ENCODE data around the gene C10orf88. TPM values are rescaled to one million over a fixed set of nuclear protein-coding genes. Genes with fewer than 3 reads are reported as not detected.

The C10orf88 gene
- total and polyA plus RNA-seq, 2 of the 8 experiments (the other 6 are each of a cell fraction or from before 2014, with no cell fraction given): 3.2 to 11.0 TPM

DNA sequence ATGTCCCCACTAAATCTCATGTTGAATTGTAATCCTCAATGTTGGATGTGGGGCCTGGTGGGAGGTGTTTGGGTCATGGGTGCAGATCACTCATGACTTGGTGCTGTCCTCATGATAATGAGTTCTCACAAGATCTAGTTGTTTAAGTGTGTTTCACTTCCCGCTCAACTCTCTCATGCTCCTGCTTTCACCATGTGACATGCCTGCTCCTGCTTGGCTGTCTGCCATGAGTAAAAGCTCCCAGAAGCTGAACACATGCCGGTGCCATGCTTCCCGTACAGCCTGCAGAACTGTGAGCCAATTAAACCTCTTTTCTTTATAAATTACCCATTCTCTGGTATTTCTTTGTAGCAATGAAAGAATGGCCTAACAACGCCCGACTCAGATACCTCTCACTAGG, 20.0 kb upstream of the C10orf88 start:
- WGBS, 2 experiments (ENCODE audit: extremely low coverage in 1 of 2, insufficient coverage in 1 of 2, insufficient read length in 1 of 2, insufficient replicate concordance in 2 of 2, low coverage in 1 of 2, low lambda C conversion rate in 2 of 2, missing lambda C conversion rate in 1 of 2): 85% methylated on average over 5 of the region's 5 CpGs; no CpG with 5 or more reads in 1 of the 2 experiments
- H4K5ac ChIP-seq (ENCODE audit: insufficient read length, low read depth, low read length): no peak overlapping the region
- CTCF ChIA-PET (ENCODE audit: partially characterized antibody): no interaction called here
- TF ChIP-seq CBX5 (IDR thresholded peaks at IDR 0.05; ENCODE audit: low read depth, low read length) (no peak), BACH1 (IDR thresholded peaks at IDR 0.05; ENCODE audit: low read length) (no peak), RFX5 (IDR thresholded peaks at IDR 0.05; ENCODE audit: borderline replicate concordance, low read depth, low read length) (no peak), CBX8 (IDR thresholded peaks at IDR 0.05; ENCODE audit: borderline replicate concordance, low read depth, low read length) (no peak), CTBP2 (IDR thresholded peaks at IDR 0.05; ENCODE audit: borderline replicate concordance, insufficient read depth, insufficient read length, low read length) (no peak), JUND (IDR thresholded peaks at IDR 0.05; ENCODE audit: low read length) (no peak), PHF8 (conservative IDR thresholded peaks at IDR 0.05; ENCODE audit: low read depth, low read length) (no peak), SUZ12 (IDR thresholded peaks at IDR 0.05; ENCODE audit: low read length) (no peak), HDAC2 (IDR thresholded peaks at IDR 0.05; ENCODE audit: borderline replicate concordance in 1 of 2, low read depth in 2 of 2, low read length in 2 of 2) (no peak), TCF12 (IDR thresholded peaks at IDR 0.05; ENCODE audit: low read depth, low read length) (no peak)
- TF ChIP-seq, protein P1, sequence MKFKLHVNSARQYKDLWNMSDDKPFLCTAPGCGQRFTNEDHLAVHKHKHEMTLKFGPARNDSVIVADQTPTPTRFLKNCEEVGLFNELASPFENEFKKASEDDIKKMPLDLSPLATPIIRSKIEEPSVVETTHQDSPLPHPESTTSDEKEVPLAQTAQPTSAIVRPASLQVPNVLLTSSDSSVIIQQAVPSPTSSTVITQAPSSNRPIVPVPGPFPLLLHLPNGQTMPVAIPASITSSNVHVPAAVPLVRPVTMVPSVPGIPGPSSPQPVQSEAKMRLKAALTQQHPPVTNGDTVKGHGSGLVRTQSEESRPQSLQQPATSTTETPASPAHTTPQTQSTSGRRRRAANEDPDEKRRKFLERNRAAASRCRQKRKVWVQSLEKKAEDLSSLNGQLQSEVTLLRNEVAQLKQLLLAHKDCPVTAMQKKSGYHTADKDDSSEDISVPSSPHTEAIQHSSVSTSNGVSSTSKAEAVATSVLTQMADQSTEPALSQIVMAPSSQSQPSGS (IDR thresholded peaks at IDR 0.05; ENCODE audit: low read length): no peak
- TF ChIP-seq, protein P2, sequence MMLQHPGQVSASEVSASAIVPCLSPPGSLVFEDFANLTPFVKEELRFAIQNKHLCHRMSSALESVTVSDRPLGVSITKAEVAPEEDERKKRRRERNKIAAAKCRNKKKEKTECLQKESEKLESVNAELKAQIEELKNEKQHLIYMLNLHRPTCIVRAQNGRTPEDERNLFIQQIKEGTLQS (IDR thresholded peaks at IDR 0.05; ENCODE audit: insufficient read depth, low read depth, low read length): no peak

More for the DNA sequence above, 20.0 kb upstream of the C10orf88 start:
- no peak overlapping the region for H3K23ac ChIP-seq (ENCODE audit: insufficient read length)
- H3K9me3 ChIP-seq (ENCODE audit: insufficient read depth in 2 of 2, low read depth in 1 of 2, low read length in 1 of 2): no peaks in the 10 kb centered on the region
- no peak overlapping the region for H3K9ac ChIP-seq (replicated peaks in 1 of 4; ENCODE audit: extremely low read depth in 1 of 4, low read depth in 3 of 4, low read length in 3 of 4)
- H2BK15ac ChIP-seq (ENCODE audit: low read length): no peak overlapping the region
- H4K20me1 ChIP-seq (replicated peaks in 1 of 2; ENCODE audit: control insufficient read depth in 1 of 2, insufficient read depth in 2 of 2, low read length in 2 of 2): no peaks in the 10 kb centered on the region
- no peaks in the 10 kb centered on the region for H3K23me2 ChIP-seq (ENCODE audit: low read depth, low read length)
- H2BK120ac ChIP-seq (replicated peaks; ENCODE audit: low read depth, low read length): no peak overlapping the region
- H2AFZ ChIP-seq (ENCODE audit: low read length): no peak overlapping the region
- POLR2A ChIA-PET (ENCODE audit: partially characterized antibody): no interaction called here
- no peaks in the 10 kb centered on the region for H3K79me2 ChIP-seq (ENCODE audit: control insufficient read depth in 1 of 2, insufficient read depth in 2 of 2, low read length in 2 of 2)
- no peak overlapping the region for H2BK12ac ChIP-seq (ENCODE audit: low read depth, low read length)
- FAIRE-seq (no peak), DNase-seq (ENCODE audit: low read depth in 1 of 2, low spot score in 2 of 2) (no peak)
- H4K91ac ChIP-seq (replicated peaks; ENCODE audit: insufficient read length, low read length): no peak overlapping the region
- no peak overlapping the region for H3K4me2 ChIP-seq (ENCODE audit: insufficient read depth in 1 of 2, low read depth in 2 of 2, low read length in 2 of 2)
- no peaks in the 10 kb centered on the region for H3K4me1 ChIP-seq (replicated peaks in 1 of 4; ENCODE audit: control insufficient read depth in 3 of 4, insufficient read depth in 4 of 4, low read length in 3 of 4)
- no peak overlapping the region for H2AK5ac ChIP-seq (ENCODE audit: low read depth, low read length)
- no peak overlapping the region for H3K27ac ChIP-seq (ENCODE audit: low read depth, low read length)
- peaks cover 0 to 3% (median 1%) of the 10 kb centered on the region in 4 experiments; a peak in 3 of 7 replicates for H3K27me3 ChIP-seq (replicated peaks in 1 of 4; ENCODE audit: control insufficient read depth in 3 of 4, extremely low read depth in 1 of 4, insufficient read depth in 3 of 4, low read length in 3 of 4)
- no peak overlapping the region for H3K14ac ChIP-seq (ENCODE audit: insufficient read length)
- no peak overlapping the region for H3K4ac ChIP-seq (replicated peaks; ENCODE audit: insufficient read length, low read depth, low read length)
- H3K18ac ChIP-seq (ENCODE audit: extremely low read depth, low read length): no peak overlapping the region
- no peak overlapping the region for H3K56ac ChIP-seq (replicated peaks; ENCODE audit: insufficient read length, low read depth, low read length)
- no peak overlapping the region for H3K4me3 ChIP-seq (ENCODE audit: extremely low read depth in 1 of 4, insufficient read depth in 2 of 4, low read depth in 3 of 4, low read length in 4 of 4)
- no peak overlapping the region; the same call in 1 of the 2 replicates for H4K8ac ChIP-seq (ENCODE audit: extremely low read depth, insufficient read depth, low read length)
- H2BK20ac ChIP-seq (ENCODE audit: low read length): no peak overlapping the region
- no peaks in the 10 kb centered on the region for H3K36me3 ChIP-seq (ENCODE audit: control insufficient read depth in 2 of 4, insufficient read depth in 4 of 4, low read length in 3 of 4)
- no peaks in the 10 kb centered on the region for H3K79me1 ChIP-seq (ENCODE audit: low read depth, low read length)
- H2BK5ac ChIP-seq (ENCODE audit: low read depth, low read length): no peak overlapping the region
